ENCODE data around the gene DISC1. TPM values are rescaled to one million over a fixed set of nuclear protein-coding genes. Genes with fewer than 3 reads are reported as not detected.

The DISC1 gene
- total RNA-seq, 1 experiment from 2014 or later, result 1.8 TPM

GRCh38 chr1:231861541-231862481, 235.2 kb downstream of the DISC1 start (continued):
- no peak for TF ChIP-seq CTCF (IDR thresholded peaks at IDR 0.05 in 2 of 3, conservative IDR thresholded peaks at IDR 0.05 in 1 of 3; ENCODE audit: borderline replicate concordance in 1 of 3, insufficient read depth in 1 of 3, low read depth in 2 of 3, low read length in 2 of 3)
- no peak for TF ChIP-seq EZH2phosphoT487 (IDR thresholded peaks at IDR 0.05; ENCODE audit: borderline replicate concordance)
- TF ChIP-seq CEBPB (IDR thresholded peaks at IDR 0.05; ENCODE audit: low read depth), result no peak
- TF ChIP-seq MAX (IDR thresholded peaks at IDR 0.05), result no peak
- TF ChIP-seq TCF7L2 (IDR thresholded peaks at IDR 0.05; ENCODE audit: borderline replicate concordance, extremely low read depth, insufficient read depth, insufficient read length), result no peak

- no peak overlapping the region for H3K9ac ChIP-seq (ENCODE audit: low read length)
- TF ChIP-seq ATF3 (IDR thresholded peaks at IDR 0.05), result no peak
- TF ChIP-seq EZH2phosphoT487 (IDR thresholded peaks at IDR 0.05; ENCODE audit: borderline replicate concordance), result no peak
- TF ChIP-seq EZH2 (IDR thresholded peaks at IDR 0.05), result no peak
- no peak for TF ChIP-seq ELF1 (IDR thresholded peaks at IDR 0.05; ENCODE audit: borderline replicate concordance, low read depth)
- no peak for TF ChIP-seq CBX3 (IDR thresholded peaks at IDR 0.05; ENCODE audit: low read depth)
- no peak for TF ChIP-seq CTCF (IDR thresholded peaks at IDR 0.05 in 2 of 3, conservative IDR thresholded peaks at IDR 0.05 in 1 of 3; ENCODE audit: borderline replicate concordance in 1 of 3, insufficient read depth in 1 of 3, low read depth in 2 of 3, low read length in 2 of 3)
- no peak for TF ChIP-seq ZBTB33 (IDR thresholded peaks at IDR 0.05; ENCODE audit: extremely low read depth, insufficient replicate concordance, low read length)
- TF ChIP-seq SIN3A (IDR thresholded peaks at IDR 0.05; ENCODE audit: low read depth), result no peak
- no peak for TF ChIP-seq MAX (IDR thresholded peaks at IDR 0.05)
- TF ChIP-seq FOSL1 (IDR thresholded peaks at IDR 0.05; ENCODE audit: low read depth), result no peak
- CTCF ChIA-PET, result interaction anchor here (1.2 kb wide), 1 partner anchor 106 kb away, joined by 3 read pairs; no protein-coding TSS in a partner anchor
- H3K27me3 ChIP-seq (ENCODE audit: insufficient read depth, low read length), result no peaks in the 10 kb centered on the region
- no peak overlapping the region for H3K4me2 ChIP-seq (ENCODE audit: low read length)
- no peak for DNase-seq (ENCODE audit: low read depth, low spot score)
- H3K27ac ChIP-seq (ENCODE audit: low read depth, low read length), result no peak overlapping the region
- no peaks in the 10 kb centered on the region for H3K9me2 ChIP-seq (ENCODE audit: insufficient read depth)
- no peaks in the 10 kb centered on the region for H4K20me1 ChIP-seq (ENCODE audit: insufficient read depth)
- ATAC-seq, result no peak
- RAD21 ChIA-PET (ENCODE audit: low non-redundant PET in 1 of 2, low total read pairs in 2 of 2, uncharacterized antibody in 2 of 2, unreplicated experiment in 2 of 2), result no interaction called here
- no peaks in the 10 kb centered on the region for H3K4me1 ChIP-seq (ENCODE audit: control insufficient read depth in 1 of 2, insufficient read depth in 2 of 2, low read length in 2 of 2)
- H3K4me3 ChIP-seq (replicated peaks in 1 of 2; ENCODE audit: low read depth in 1 of 2, low read length in 2 of 2), result no peak overlapping the region
- intact Hi-C loops (cut with micrococcal nuclease), result no loop called here
- no peak overlapping the region for H2AFZ ChIP-seq (ENCODE audit: low read depth, low read length, poor library complexity, severe bottlenecking)
- no TSS peak for BruUV-seq (replicated peaks)
- H3K36me3 ChIP-seq (ENCODE audit: control insufficient read depth in 1 of 2, insufficient read depth in 2 of 2, low read length in 2 of 2), result no peaks in the 10 kb centered on the region
- H3K9me3 ChIP-seq (ENCODE audit: control insufficient read depth in 1 of 2, insufficient read depth in 1 of 2, low read depth in 1 of 2, low read length in 2 of 2), result no peaks in the 10 kb centered on the region
- POLR2A ChIA-PET, result no interaction called here
- no peaks in the 10 kb centered on the region for H3K79me2 ChIP-seq (ENCODE audit: insufficient read depth, low read length)
These were observed 236.0 kb downstream of the DISC1 start for GRCh38 chr1:231862611-231863010.
